ENCODE results near the gene CKMT2. TPM values are rescaled to one million over a fixed set of nuclear protein-coding genes. Genes with fewer than 3 reads are reported as not detected.

Gene CKMT2
- total RNA-seq, 1 experiment from 2014 or later: 1.8 TPM

DNA sequence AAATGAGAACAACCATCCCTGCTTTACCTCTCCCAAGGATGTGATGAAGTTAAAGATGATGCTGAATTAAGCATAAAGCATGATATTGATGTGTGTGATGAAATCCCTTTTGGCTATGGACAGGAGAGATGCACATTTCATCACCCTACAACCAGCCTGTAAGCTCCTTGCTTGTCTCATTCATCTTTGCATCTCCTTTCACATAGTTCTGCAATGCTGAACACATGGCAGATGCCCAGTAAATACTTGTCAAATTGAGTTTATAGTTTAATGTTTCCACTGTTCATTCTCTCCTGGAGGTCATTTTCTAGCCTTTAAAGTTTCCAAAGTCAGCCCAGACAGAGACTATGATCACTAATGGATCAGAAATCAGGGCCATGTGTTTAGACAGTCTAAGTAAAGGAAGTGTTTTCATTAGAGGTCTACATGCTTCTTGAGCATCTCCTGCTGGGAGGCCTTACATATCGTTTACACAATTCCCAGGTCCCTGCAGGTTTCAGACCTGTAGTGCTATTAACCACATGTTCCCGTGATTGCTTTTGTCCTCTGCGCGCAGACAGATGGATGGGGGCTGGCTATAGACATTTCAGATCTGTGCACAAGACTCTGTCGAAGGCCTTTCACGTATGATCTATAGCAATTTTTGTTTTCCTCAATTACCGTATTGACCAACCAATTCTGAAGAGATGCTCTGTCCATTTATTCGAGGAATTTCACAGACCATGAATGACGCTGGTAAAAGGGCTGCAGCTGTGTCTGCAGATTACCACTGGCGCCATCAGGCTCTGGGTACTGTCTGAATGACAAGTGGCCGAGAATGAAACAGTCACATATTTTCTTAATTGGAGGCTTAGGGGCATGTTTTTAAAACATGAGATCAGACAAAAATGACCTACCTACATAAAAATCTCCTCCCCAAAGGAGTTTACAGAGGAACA lies 49.0 kb upstream of the CKMT2 start:
- ATAC-seq (no peak), DNase-seq (ENCODE audit: low spot score) (no peak)
- H3K4me3 Mint-ChIP-seq: no peak overlapping the region
- H3K9me3 Mint-ChIP-seq: no peaks in the 10 kb centered on the region
- H3K27ac Mint-ChIP-seq: no peak overlapping the region
- CTCF ChIA-PET: interaction anchor here (1.4 kb wide), 1 partner anchor 18 kb away, joined by 3 read pairs; no protein-coding TSS in a partner anchor
- TF ChIP-seq AFF4 (CRISPR knock-in tag; IDR thresholded peaks at IDR 0.05; ENCODE audit: borderline replicate concordance): no peak
- no peak for TF ChIP-seq GABPB1 (CRISPR knock-in tag; IDR thresholded peaks at IDR 0.05)
- no peak for TF ChIP-seq ATF2 (CRISPR knock-in tag; IDR thresholded peaks at IDR 0.05; ENCODE audit: borderline replicate concordance, low read depth)
- TF ChIP-seq ATF6 (CRISPR knock-in tag; IDR thresholded peaks at IDR 0.05): no peak
- peaks cover 22% of the 10 kb centered on the region for H3K4me1 Mint-ChIP-seq
- H3K27me3 Mint-ChIP-seq (ENCODE audit: low read depth): no peaks in the 10 kb centered on the region
- POLR2A ChIA-PET: no interaction called here
- H3K36me3 Mint-ChIP-seq: no peaks in the 10 kb centered on the region

DNA sequence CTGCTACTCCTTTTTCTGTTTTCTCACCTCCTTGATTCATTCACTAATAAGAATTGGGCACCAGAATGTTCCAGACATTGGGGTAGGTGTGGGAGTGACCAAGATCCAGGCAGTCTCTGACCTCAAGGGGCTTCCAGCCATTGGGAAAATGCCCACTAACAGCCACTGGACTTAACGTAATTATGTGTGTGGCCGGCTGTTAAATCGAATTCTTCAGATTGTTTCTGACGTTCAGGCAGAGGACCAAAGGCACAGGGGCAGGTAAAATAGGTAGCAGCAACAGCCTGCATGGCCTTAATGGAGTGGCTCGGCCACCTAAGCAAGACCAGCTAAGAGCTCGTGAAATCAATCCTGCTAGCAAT lies 48.4 kb upstream of the CKMT2 start:
- DNase-seq (ENCODE audit: low spot score) (no peak), ATAC-seq (no peak)
- ChIA-PET CTCF (interaction anchor here (1.2 kb wide), 1 partner anchor 10 kb away, joined by 5 read pairs; no protein-coding TSS in a partner anchor), POLR2A (no interaction called here)
- Mint-ChIP-seq H3K27ac (peak overlapping the region; percentile 58; the same call in 1 of the 2 replicates), H3K36me3 (no peaks in the 10 kb centered on the region), H3K27me3 (ENCODE audit: low read depth) (no peaks in the 10 kb centered on the region), H3K4me1 (peaks cover 23% of the 10 kb centered on the region), H3K9me3 (no peaks in the 10 kb centered on the region), H3K4me3 (no peak overlapping the region)
- TF ChIP-seq SMAD4 (CRISPR knock-in tag; IDR thresholded peaks at IDR 0.05) (no peak), NR3C1 (CRISPR knock-in tag; conservative IDR thresholded peaks at IDR 0.05; ENCODE audit: low read depth) (no peak), AFF4 (CRISPR knock-in tag; IDR thresholded peaks at IDR 0.05; ENCODE audit: borderline replicate concordance) (no peak), CBFB (CRISPR knock-in tag; IDR thresholded peaks at IDR 0.05; ENCODE audit: low read depth) (no peak), MXD4 (CRISPR knock-in tag; IDR thresholded peaks at IDR 0.05; ENCODE audit: borderline replicate concordance) (no peak), ESRRA (CRISPR knock-in tag; IDR thresholded peaks at IDR 0.05; ENCODE audit: borderline replicate concordance) (no peak), NFYB (CRISPR knock-in tag; conservative IDR thresholded peaks at IDR 0.05; ENCODE audit: low read depth) (no peak), NFATC4 (CRISPR knock-in tag; IDR thresholded peaks at IDR 0.05) (no peak), CREB1 (CRISPR knock-in tag; IDR thresholded peaks at IDR 0.05) (no peak)
- TF ChIP-seq, protein P1, sequence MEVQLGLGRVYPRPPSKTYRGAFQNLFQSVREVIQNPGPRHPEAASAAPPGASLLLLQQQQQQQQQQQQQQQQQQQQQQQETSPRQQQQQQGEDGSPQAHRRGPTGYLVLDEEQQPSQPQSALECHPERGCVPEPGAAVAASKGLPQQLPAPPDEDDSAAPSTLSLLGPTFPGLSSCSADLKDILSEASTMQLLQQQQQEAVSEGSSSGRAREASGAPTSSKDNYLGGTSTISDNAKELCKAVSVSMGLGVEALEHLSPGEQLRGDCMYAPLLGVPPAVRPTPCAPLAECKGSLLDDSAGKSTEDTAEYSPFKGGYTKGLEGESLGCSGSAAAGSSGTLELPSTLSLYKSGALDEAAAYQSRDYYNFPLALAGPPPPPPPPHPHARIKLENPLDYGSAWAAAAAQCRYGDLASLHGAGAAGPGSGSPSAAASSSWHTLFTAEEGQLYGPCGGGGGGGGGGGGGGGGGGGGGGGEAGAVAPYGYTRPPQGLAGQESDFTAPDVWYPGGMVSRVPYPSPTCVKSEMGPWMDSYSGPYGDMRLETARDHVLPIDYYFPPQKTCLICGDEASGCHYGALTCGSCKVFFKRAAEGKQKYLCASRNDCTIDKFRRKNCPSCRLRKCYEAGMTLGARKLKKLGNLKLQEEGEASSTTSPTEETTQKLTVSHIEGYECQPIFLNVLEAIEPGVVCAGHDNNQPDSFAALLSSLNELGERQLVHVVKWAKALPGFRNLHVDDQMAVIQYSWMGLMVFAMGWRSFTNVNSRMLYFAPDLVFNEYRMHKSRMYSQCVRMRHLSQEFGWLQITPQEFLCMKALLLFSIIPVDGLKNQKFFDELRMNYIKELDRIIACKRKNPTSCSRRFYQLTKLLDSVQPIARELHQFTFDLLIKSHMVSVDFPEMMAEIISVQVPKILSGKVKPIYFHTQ (CRISPR knock-in tag; IDR thresholded peaks at IDR 0.05): no peak
- TF ChIP-seq, protein P2, sequence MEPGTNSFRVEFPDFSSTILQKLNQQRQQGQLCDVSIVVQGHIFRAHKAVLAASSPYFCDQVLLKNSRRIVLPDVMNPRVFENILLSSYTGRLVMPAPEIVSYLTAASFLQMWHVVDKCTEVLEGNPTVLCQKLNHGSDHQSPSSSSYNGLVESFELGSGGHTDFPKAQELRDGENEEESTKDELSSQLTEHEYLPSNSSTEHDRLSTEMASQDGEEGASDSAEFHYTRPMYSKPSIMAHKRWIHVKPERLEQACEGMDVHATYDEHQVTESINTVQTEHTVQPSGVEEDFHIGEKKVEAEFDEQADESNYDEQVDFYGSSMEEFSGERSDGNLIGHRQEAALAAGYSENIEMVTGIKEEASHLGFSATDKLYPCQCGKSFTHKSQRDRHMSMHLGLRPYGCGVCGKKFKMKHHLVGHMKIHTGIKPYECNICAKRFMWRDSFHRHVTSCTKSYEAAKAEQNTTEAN (CRISPR knock-in tag; IDR thresholded peaks at IDR 0.05): no peak
- TF ChIP-seq, protein P3, sequence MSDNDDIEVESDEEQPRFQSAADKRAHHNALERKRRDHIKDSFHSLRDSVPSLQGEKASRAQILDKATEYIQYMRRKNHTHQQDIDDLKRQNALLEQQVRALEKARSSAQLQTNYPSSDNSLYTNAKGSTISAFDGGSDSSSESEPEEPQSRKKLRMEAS (CRISPR knock-in tag; IDR thresholded peaks at IDR 0.05): no peak

Measured in WTC11 (cell line).